Tibial nerve (tissue), 4 donors: Measurements from ENCODE around the gene CTNNA3. TPM values are rescaled to one million over a fixed set of nuclear protein-coding genes. Genes with fewer than 3 reads are reported as not detected.
A peak's percentile ranks its signal among the peaks of the same experiment; 100 is the strongest.
"Not testable (repeated sequence)": the region's sequence is repeated elsewhere in the genome, so short reads cannot be mapped to it uniquely, and the experiment has no call there.

Experiments
- DNase-seq, 2 donors: peaks; one replicate each; pipeline ENCODE4 v3.0.0-alpha.2; 2019; ENCODE audit warnings: low spot score in 2 of 2
- H3K27ac ChIP-seq, 4 donors: fragments of 200-600 bp; sonication (generic) in 3 of 4; one replicate each; pipeline ENCODE4 v1.5.1; 2017 to 2019; ENCODE audit warnings: mild to moderate bottlenecking in 1 of 4
- H3K27me3 ChIP-seq, 2 donors: fragments of 200-600 bp; sonication (generic) in 1 of 2; one replicate each; pipeline versions ENCODE4 v1.5.1 to v1.6.0; 2017 to 2019
- H3K36me3 ChIP-seq, 3 donors: fragments of 200-600 bp; sonication (generic); one replicate each; pipeline ENCODE4 v1.5.1; 2018 to 2019
- H3K4me1 ChIP-seq, 4 donors: fragments of 200-600 bp; sonication (generic) in 3 of 4; one replicate each; pipeline ENCODE4 v1.5.1; 2017 to 2019
- H3K4me3 ChIP-seq, 4 donors: fragments of 200-600 bp; sonication (generic) in 3 of 4; one replicate each; pipeline ENCODE4 v1.5.1; 2017 to 2019; ENCODE audit warnings: mild to moderate bottlenecking in 1 of 4, moderate library complexity in 1 of 4
- H3K9me3 ChIP-seq, 4 donors: fragments of 200-600 bp; sonication (generic) in 3 of 4; one replicate each; pipeline ENCODE4 v1.5.1; 2017 to 2019
- EP300 ChIP-seq, 2 donors: sonication (generic); formaldehyde crosslinking; IDR thresholded peaks; one replicate each; pipeline ENCODE4 v1.6.1; 2017; ENCODE audit warnings: antibody characterized with exemption in 2 of 2, mild to moderate bottlenecking in 1 of 2
- POLR2A ChIP-seq, 2 donors: fragments of 450-650 bp; IDR thresholded peaks; one replicate each; pipeline ENCODE4 v1.6.1; 2017; ENCODE audit warnings: antibody characterized with exemption in 2 of 2, mild to moderate bottlenecking in 2 of 2, moderate library complexity in 2 of 2
- WGBS, 2 donors: methylation state at CpG; one replicate each; pipeline ENCODE4 v1.1.5; 2018; 5-methylcytosine and 5-hydroxymethylcytosine counted together
- total RNA-seq, 4 donors: library from RNA; depleted of rRNA; stranded (reverse); fragments of >200 nt; gene quantifications; one replicate each; pipeline ENCODE4 v1.1.0, GENCODE V29; 2016
- TF ChIP-seq, protein P1 (sequence below), 5 experiments: fragments of 200-600 bp in 3 of 5; fragments of 450-650 bp in 2 of 5; sonication (generic) in 3 of 5; IDR thresholded peaks; one replicate each; pipeline ENCODE4 v1.5.1; 2016 to 2019; ENCODE audit warnings: antibody characterized with exemption in 5 of 5, mild to moderate bottlenecking in 3 of 5, moderate library complexity in 2 of 5

The CTNNA3 gene
- total RNA-seq = 10 to 100 TPM; 15.9 to 36.1 (median 23.1) TPM

- Histone ChIP-seq H3K4me3 (no peak within 1 kb of the TSS), H3K4me1 (peaks cover 0 to 22% (median 0%) of the 10 kb centered on the region in 4 donors), H3K27me3 (no peaks in the 10 kb centered on the region), H3K9me3 (no peaks in the 10 kb centered on the region), H3K36me3 (no peaks in the 10 kb centered on the region), H3K27ac (peak within 1 kb of the TSS in 1 of 4 donors; percentile 29)
- WGBS, 2 donors = 35 to 44% methylated on average over 6 of the region's 6 CpGs
- TF ChIP-seq, protein P1, sequence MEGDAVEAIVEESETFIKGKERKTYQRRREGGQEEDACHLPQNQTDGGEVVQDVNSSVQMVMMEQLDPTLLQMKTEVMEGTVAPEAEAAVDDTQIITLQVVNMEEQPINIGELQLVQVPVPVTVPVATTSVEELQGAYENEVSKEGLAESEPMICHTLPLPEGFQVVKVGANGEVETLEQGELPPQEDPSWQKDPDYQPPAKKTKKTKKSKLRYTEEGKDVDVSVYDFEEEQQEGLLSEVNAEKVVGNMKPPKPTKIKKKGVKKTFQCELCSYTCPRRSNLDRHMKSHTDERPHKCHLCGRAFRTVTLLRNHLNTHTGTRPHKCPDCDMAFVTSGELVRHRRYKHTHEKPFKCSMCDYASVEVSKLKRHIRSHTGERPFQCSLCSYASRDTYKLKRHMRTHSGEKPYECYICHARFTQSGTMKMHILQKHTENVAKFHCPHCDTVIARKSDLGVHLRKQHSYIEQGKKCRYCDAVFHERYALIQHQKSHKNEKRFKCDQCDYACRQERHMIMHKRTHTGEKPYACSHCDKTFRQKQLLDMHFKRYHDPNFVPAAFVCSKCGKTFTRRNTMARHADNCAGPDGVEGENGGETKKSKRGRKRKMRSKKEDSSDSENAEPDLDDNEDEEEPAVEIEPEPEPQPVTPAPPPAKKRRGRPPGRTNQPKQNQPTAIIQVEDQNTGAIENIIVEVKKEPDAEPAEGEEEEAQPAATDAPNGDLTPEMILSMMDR (IDR thresholded peaks at IDR 0.05) = no peak
- TF ChIP-seq EP300 (IDR thresholded peaks at IDR 0.05) (no peak), POLR2A (IDR thresholded peaks at IDR 0.05) (no peak)
- no peak for DNase-seq
Measured at GRCh38 chr10:67696029-67696428, at the start of gene CTNNA3. TSS of gene CTNNA3 (minus strand) at chr10:67696195.

DNA sequence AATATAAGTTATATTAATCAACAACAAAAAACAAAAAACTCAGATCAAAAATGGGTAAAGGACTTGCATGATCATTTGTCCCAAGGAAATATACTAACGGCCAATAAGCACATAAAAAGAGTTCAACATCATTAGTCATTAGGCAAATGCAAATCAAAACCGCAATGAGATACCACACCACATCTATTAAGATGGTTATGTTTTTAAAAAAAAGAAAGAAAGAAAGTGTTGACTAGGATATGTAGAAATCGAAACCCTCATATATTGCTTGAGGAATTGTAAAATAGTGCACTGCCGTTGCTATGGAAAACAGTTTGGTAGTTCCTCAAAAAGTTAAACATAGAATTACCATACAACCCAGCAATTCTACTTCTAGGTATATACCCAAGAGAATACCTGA is 39.4 kb upstream of the CTNNA3 start:
- no peak for DNase-seq
- no peaks in the 10 kb centered on the region for H3K4me1 ChIP-seq
- 86% methylated on average over 4 of the region's 4 CpGs for WGBS, 2 donors

DNA sequence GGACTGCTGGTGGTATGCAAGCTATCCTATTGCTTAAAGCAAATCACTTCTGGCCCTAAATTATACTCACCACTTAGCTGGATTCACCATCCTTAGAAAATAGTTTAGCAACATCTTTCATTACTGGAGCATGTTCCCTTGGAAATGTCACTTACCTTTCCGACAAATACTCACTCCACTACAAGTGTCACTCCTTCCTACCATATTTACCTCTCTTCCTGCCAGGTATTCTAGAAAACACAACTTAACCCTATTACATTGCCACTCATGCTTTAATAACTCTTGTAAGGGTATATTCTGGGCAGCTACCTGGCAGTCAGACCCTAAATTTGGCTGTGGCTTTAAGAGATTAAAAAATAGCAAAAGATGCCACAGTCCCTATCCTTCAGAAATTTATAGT is 37.5 kb upstream of the CTNNA3 start:
- no peaks in the 10 kb centered on the region for H3K4me1 ChIP-seq
- no peaks in the 10 kb centered on the region for H3K9me3 ChIP-seq
- no peak for DNase-seq
- WGBS, 2 donors = 100% methylated on average over 1 of the region's 1 CpG
- H3K27ac ChIP-seq = no peak overlapping the region
- H3K4me3 ChIP-seq = no peak overlapping the region
- no peaks in the 10 kb centered on the region for H3K36me3 ChIP-seq
- TF ChIP-seq EP300 (IDR thresholded peaks at IDR 0.05) = no peak
- H3K27me3 ChIP-seq = no peaks in the 10 kb centered on the region

More for the DNA sequence above, 39.4 kb upstream of the CTNNA3 start:
- Histone ChIP-seq H3K27me3 (no peaks in the 10 kb centered on the region), H3K4me3 (no peak overlapping the region), H3K36me3 (no peaks in the 10 kb centered on the region), H3K27ac (no peak overlapping the region), H3K9me3 (no peaks in the 10 kb centered on the region)
- TF ChIP-seq, protein P1 (IDR thresholded peaks at IDR 0.05) = no peak

DNA sequence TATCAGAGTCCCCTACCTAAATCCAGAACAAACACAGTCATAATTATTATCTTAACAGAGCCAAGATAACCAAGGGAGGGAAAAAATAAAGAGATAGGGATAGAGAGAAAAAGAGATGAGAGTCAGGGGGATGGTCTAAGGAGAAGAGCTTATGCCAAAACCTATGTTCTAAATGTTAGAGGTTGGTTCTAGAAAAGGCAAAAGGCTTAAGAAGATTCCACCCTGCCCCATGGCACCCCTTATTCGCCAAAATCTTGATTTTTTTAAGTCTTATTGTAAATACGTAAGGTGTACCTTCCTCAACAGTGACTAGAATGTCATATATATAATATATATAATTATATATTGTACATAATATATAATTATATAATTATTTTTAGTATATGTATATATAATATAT is 29.6 kb upstream of the CTNNA3 start:
- DNase-seq = no peak
- Histone ChIP-seq H3K4me1 (no peaks in the 10 kb centered on the region), H3K9me3 (peaks cover 0 to 27% (median 0%) of the 10 kb centered on the region in 4 donors), H3K27ac (no peak overlapping the region), H3K4me3 (no peak overlapping the region), H3K27me3 (no peaks in the 10 kb centered on the region), H3K36me3 (no peaks in the 10 kb centered on the region)
- 84 to 96% methylated on average over 2 of the region's 2 CpGs for WGBS, 2 donors
- no peak for TF ChIP-seq EP300 (IDR thresholded peaks at IDR 0.05)
- TF ChIP-seq, protein P1 (IDR thresholded peaks at IDR 0.05) = no peak
- TF ChIP-seq POLR2A (IDR thresholded peaks at IDR 0.05) = no peak

DNA sequence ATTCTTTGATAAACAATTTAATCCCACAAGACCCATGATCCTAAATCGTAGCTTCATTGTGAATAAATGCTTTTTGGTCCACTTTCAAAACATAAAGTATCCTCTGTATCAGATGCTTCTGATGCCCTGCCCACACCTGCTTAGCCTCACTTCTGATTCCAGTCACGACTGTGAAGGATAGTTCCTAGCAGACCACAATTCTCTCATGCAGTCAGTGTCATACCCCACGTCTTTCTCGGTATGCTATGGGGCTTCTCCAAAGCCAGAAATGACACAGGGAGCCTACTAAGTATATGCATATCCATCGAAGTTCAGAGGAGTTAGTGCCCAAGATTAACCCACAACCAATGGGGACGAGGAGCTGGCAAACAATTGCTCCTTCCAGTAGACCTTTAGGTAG is 27.6 kb upstream of the CTNNA3 start:
- 82 to 89% methylated on average over 6 of the region's 6 CpGs for WGBS, 2 donors
- no peaks in the 10 kb centered on the region for H3K4me1 ChIP-seq
- no peaks in the 10 kb centered on the region for H3K27me3 ChIP-seq
- no peak overlapping the region for H3K27ac ChIP-seq
- TF ChIP-seq POLR2A (IDR thresholded peaks at IDR 0.05) (no peak), EP300 (IDR thresholded peaks at IDR 0.05) (no peak)
- TF ChIP-seq, protein P1 (IDR thresholded peaks at IDR 0.05) = no peak
- no peak for DNase-seq
- H3K36me3 ChIP-seq = no peaks in the 10 kb centered on the region
- H3K9me3 ChIP-seq = peaks cover 0 to 28% (median 0%) of the 10 kb centered on the region in 4 donors
- H3K4me3 ChIP-seq = no peak overlapping the region

- no peaks in the 10 kb centered on the region for H3K27me3 ChIP-seq
- no peak for DNase-seq
- H3K4me3 ChIP-seq = no peak overlapping the region
- no peaks in the 10 kb centered on the region for H3K36me3 ChIP-seq
- TF ChIP-seq EP300 (IDR thresholded peaks at IDR 0.05) (no peak), POLR2A (IDR thresholded peaks at IDR 0.05) (no peak)
- TF ChIP-seq, protein P1 (IDR thresholded peaks at IDR 0.05) = no peak
- H3K9me3 ChIP-seq = peaks cover 0 to 36% (median 0%) of the 10 kb centered on the region in 4 donors
- H3K27ac ChIP-seq = no peak overlapping the region
- no peaks in the 10 kb centered on the region for H3K4me1 ChIP-seq
Measured at GRCh38 chr10:67722113-67722512, 26.1 kb upstream of the CTNNA3 start.

DNA sequence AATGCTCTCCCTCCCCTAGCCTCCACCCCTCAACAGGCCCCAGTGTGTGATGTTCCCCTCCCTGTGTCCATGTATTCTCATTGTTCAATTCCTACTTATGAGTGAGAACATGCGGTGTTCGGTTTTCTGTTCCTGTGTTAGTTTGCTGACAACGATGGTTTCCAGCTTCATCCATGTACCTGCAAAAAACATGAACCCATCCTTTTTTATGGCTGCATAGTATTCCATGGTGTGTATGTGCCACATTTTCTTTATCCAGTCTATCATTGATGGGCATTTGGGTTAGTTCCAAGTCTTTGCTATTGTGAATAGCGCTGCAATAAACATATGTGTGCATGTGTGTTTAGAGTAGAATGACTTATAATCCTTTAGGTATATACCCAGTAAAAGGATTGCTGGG is 20.5 kb upstream of the CTNNA3 start:
- not testable (repeated sequence) for H3K4me1 ChIP-seq, H3K4me3 ChIP-seq
- H3K9me3 ChIP-seq = peaks cover 0 to 48% (median 3%) of the 10 kb centered on the region in 4 donors

More for the DNA sequence above, 20.5 kb upstream of the CTNNA3 start:
- not testable (repeated sequence) for H3K27ac ChIP-seq, DNase-seq, H3K27me3 ChIP-seq, H3K36me3 ChIP-seq
- WGBS, 2 donors = 95 to 96% methylated on average over 4 of the region's 4 CpGs
